Measurements from ENCODE around the gene HEATR9. TPM values are rescaled to one million over a fixed set of nuclear protein-coding genes. Genes with fewer than 3 reads are reported as not detected.
A peak's percentile ranks its signal among the peaks of the same experiment; 100 is the strongest.

Gene HEATR9
- total and polyA plus RNA-seq, 8 donors, result 0.17 to 0.37 (median 0.20) TPM; not detected in 3

DNA sequence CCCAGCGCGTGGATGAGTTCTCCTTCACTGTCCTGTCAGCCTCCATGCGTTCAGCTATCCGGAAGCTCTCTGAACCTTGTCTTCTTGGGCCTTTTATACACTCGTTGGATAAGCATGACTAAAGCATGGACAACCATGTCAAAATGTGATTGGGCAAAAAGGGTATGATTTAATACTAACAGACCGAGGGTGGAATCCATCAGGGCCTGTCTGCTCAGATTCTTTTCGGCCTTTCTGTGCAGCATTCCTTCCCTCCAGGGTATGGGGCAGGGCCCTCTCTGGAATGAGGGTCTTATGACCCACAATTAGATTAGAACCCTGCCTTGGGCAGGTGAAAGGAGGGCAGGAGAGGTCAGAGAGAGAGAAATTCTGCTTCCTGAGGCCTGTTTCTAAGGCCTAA is 25.5 kb upstream of the HEATR9 start:
- H3K4me3 ChIP-seq, result no peak overlapping the region
- no peaks in the 10 kb centered on the region for H3K9me3 ChIP-seq
- H3K4me1 ChIP-seq, result peaks cover 0 to 46% of the 10 kb centered on the region in 2 donors
- intact Hi-C loops (cut with DNase I), result no loop called here
- TF ChIP-seq, protein P1, sequence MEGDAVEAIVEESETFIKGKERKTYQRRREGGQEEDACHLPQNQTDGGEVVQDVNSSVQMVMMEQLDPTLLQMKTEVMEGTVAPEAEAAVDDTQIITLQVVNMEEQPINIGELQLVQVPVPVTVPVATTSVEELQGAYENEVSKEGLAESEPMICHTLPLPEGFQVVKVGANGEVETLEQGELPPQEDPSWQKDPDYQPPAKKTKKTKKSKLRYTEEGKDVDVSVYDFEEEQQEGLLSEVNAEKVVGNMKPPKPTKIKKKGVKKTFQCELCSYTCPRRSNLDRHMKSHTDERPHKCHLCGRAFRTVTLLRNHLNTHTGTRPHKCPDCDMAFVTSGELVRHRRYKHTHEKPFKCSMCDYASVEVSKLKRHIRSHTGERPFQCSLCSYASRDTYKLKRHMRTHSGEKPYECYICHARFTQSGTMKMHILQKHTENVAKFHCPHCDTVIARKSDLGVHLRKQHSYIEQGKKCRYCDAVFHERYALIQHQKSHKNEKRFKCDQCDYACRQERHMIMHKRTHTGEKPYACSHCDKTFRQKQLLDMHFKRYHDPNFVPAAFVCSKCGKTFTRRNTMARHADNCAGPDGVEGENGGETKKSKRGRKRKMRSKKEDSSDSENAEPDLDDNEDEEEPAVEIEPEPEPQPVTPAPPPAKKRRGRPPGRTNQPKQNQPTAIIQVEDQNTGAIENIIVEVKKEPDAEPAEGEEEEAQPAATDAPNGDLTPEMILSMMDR (IDR thresholded peaks at IDR 0.05), result no peak
- no peaks in the 10 kb centered on the region for H3K27me3 ChIP-seq
- no peak overlapping the region for H3K27ac ChIP-seq
- no peak for DNase-seq
- H3K36me3 ChIP-seq, result no peaks in the 10 kb centered on the region
- ATAC-seq, result no peak

DNA sequence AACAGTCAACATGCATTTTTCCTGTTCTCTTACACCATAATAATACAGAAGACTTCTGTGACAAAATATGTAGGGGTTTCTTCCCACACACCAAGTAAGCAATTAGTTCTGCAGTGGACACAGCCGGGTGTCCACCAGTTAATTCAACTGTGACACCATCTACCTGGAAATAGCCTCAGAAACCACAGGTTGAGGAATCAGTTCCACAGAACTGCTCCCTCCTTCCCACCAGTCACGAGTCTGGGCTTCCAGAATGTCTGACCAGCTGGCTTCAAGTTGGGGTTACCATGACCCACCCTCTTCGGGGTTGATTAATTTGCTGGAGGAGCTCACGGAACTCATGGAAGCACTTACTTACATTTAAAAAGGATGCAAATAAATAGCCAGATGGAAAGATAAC is 25.1 kb upstream of the HEATR9 start:
- Histone ChIP-seq H3K4me1 (peaks cover 0 to 44% of the 10 kb centered on the region in 2 donors), H3K4me3 (no peak overlapping the region), H3K36me3 (no peaks in the 10 kb centered on the region), H3K27ac (no peak overlapping the region), H3K9me3 (no peaks in the 10 kb centered on the region), H3K27me3 (no peaks in the 10 kb centered on the region)
- DNase-seq (no peak), ATAC-seq (no peak)
- TF ChIP-seq, protein P1 (IDR thresholded peaks at IDR 0.05), result no peak
- intact Hi-C loops (cut with DNase I), result no loop called here

DNA sequence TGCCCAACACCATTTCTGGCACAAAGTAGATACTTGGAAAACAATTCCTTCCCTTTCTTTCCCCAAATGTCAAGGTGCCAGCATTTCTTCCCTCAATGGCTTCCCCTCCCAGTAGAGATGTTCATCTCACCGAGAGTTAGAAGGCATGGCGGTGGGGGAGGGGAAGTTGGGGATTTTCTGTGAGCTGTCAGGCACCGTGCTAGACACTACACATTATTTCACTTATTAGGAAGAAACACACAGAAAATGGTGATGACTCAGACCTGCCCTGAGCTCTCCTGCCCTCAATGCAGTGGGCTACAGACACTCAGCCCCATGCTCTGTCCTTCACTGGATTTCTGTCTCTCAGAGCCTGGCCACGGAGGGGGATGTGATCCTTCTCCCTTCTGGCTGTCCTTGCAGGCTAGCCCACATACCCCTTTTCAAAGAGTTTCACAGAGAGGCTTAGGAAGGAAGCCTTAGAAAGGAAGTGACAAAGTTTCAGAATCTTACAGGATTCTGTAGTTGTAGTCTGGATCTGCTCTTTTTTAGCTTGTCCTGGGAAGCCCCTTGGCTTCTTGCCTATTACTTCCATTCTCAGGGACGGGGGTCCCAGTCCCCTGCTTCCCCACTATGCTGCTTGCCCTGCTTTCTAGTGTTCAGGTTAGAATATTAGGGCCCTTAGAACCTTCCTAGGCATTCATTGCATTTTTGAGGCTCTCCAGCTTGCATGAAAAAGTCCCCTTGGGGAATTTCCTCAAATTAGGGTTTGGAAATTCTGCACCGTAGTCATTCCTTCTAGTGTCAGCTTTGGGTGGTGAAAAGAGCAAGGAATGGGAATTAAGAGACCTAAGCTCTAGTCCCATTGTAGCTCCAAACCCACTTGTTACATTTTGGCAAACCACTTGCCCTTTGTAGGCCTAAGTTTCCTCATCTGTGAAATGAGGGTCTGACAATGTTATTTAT is 23.7 kb upstream of the HEATR9 start:
- Histone ChIP-seq H3K4me1 (peaks cover 0 to 38% of the 10 kb centered on the region in 2 donors), H3K4me3 (no peak overlapping the region), H3K36me3 (no peaks in the 10 kb centered on the region), H3K27ac (peak overlapping the region in 1 of 2 donors; percentile 6), H3K9me3 (no peaks in the 10 kb centered on the region), H3K27me3 (no peaks in the 10 kb centered on the region)
- DNase-seq, result no peak
- TF ChIP-seq, protein P1 (IDR thresholded peaks at IDR 0.05), result no peak
- peak; percentile 37 for ATAC-seq
- intact Hi-C loops (cut with DNase I), result no loop called here

DNA sequence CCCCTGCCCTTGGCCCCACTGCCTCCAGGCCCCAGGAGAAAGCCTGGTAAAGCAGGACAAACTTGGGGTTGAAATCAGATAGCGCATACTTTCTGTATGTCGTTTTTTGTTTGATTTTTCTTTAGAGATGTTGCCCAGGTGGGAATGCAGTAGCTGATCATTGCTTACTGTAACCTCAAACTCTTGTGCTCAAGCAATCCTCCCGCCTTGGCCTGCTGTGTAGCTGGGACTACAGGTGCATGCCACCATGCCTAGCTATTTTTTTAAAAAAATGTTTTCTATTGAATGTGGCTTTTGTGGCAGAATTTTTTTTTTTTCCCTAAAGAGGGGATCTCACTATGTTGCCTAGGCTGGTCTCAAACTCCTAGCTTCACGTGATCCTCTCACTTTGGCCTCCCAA is 22.6 kb upstream of the HEATR9 start:
- no peaks in the 10 kb centered on the region for H3K9me3 ChIP-seq
- ATAC-seq (no peak), DNase-seq (no peak)
- TF ChIP-seq, protein P1 (IDR thresholded peaks at IDR 0.05), result no peak
- peaks cover 0 to 32% of the 10 kb centered on the region in 2 donors for H3K4me1 ChIP-seq
- intact Hi-C loops (cut with DNase I), result no loop called here
- H3K27ac ChIP-seq, result no peak overlapping the region
- H3K36me3 ChIP-seq, result no peaks in the 10 kb centered on the region
- no peak overlapping the region for H3K4me3 ChIP-seq
- H3K27me3 ChIP-seq, result no peaks in the 10 kb centered on the region

DNA sequence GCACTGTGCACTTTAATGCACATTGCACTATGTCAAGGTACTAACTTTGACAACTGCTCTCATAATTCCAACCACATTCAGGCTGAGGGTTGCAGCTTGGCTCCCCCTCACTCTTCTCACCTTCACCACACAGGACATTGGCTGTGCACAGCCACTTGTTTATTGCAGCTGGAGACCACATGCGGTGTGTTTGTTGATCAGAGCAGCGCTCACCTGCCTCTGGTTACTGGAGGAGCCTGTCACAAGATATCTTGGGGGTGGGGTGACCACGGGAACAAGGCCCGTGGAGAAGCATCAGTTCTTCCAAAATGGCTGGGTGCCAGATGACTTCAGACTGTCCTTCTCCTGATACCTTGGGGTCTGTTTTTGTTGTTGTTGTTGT is 22.1 kb upstream of the HEATR9 start:
- TF ChIP-seq, protein P1 (IDR thresholded peaks at IDR 0.05), result no peak
- no peaks in the 10 kb centered on the region for H3K27me3 ChIP-seq
- H3K27ac ChIP-seq, result no peak overlapping the region
- no peak overlapping the region for H3K4me3 ChIP-seq
- DNase-seq (no peak), ATAC-seq (no peak)
- H3K36me3 ChIP-seq, result no peaks in the 10 kb centered on the region
- peaks cover 0 to 27% of the 10 kb centered on the region in 2 donors for H3K4me1 ChIP-seq
- intact Hi-C loops (cut with DNase I), result no loop called here
- no peaks in the 10 kb centered on the region for H3K9me3 ChIP-seq
